ENCODE results near the gene CD59. TPM values are rescaled to one million over a fixed set of nuclear protein-coding genes. Genes with fewer than 3 reads are reported as not detected.

The CD59 gene
- total and polyA plus RNA-seq, 2 of the 4 experiments (the other 2 are of a cell fraction), result 765 to 1,140 TPM

DNA sequence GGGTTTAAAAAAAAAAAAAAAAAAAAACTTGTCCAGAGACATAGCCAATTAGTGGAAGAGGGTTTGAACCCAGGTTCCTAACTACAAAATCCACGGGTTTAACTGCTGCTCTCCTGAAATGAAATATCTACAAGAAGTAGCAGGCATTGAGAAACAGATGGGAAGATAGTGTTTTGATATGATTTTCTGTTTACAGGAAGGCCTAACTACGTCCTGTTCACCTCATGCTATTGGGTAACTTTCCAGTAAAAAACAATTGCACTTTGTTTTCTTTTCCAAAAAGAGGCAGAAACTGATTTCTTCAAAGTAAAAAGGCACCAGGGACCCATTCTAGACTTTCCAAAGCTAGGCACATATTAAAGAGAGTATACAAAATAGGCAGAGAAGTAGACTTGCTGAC, 29.7 kb downstream of the CD59 start:
- no TSS peak for BruUV-seq (replicated peaks)
- Histone ChIP-seq H3K18ac (ENCODE audit: low read depth, low read length) (no peak overlapping the region; the same call in 1 of the 2 replicates), H3K4me1 (ENCODE audit: control insufficient read depth, insufficient read depth, low read length) (peaks cover 25% of the 10 kb centered on the region), H2BK15ac (ENCODE audit: low read depth, low read length) (no peak overlapping the region), H2BK20ac (ENCODE audit: low read depth, low read length) (no peak overlapping the region), H4K91ac (ENCODE audit: insufficient read depth, low read depth, low read length) (no peak overlapping the region), H3K14ac (replicated peaks; ENCODE audit: low read depth, low read length) (peak overlapping the region; percentile 16; the same call in 1 of the 2 replicates), H2AFZ (replicated peaks; ENCODE audit: low read length, poor library complexity) (no peak overlapping the region), H2AK5ac (ENCODE audit: low read depth, low read length) (no peak overlapping the region), H3K27me3 (ENCODE audit: control insufficient read depth, insufficient read depth, low read length) (no peaks in the 10 kb centered on the region), H3K23ac (ENCODE audit: low read depth, low read length) (no peak overlapping the region), H3K9me3 (ENCODE audit: control insufficient read depth, insufficient read depth, low read length) (no peaks in the 10 kb centered on the region), H2AK9ac (replicated peaks; ENCODE audit: low read depth, low read length, poor library complexity) (no peak overlapping the region), H3K56ac (ENCODE audit: extremely low read depth, insufficient read depth, low read length) (no peak overlapping the region), H3K27ac (ENCODE audit: insufficient read depth, low read length) (peak overlapping the region; percentile 3; the same call in 1 of the 2 replicates), H3K4me3 (ENCODE audit: insufficient read depth, low read depth, low read length) (no peak overlapping the region), H2BK120ac (ENCODE audit: low read depth, low read length) (no peak overlapping the region), H3K9ac (ENCODE audit: low read depth, low read length) (no peak overlapping the region), H3K36me3 (ENCODE audit: control insufficient read depth, insufficient read depth, low read length) (peaks cover 29% of the 10 kb centered on the region), H3K4ac (ENCODE audit: low read depth, low read length) (0 out of 2 replicates have a peak overlapping the region, but pooled peaks have one; percentile 4), H4K20me1 (ENCODE audit: insufficient read depth, low read length) (peaks cover 15% of the 10 kb centered on the region; the same call in 1 of the 2 replicates), H4K5ac (ENCODE audit: low read depth, low read length) (no peak overlapping the region), H3K79me1 (ENCODE audit: low read depth in 1 of 2, low read length in 2 of 2) (peaks cover 40 to 85% of the 10 kb centered on the region in 2 experiments; a peak in 3 of 4 replicates), H2BK5ac (ENCODE audit: low read depth, low read length, poor library complexity, severe bottlenecking) (peak overlapping the region; percentile 24), H3K4me2 (ENCODE audit: low read depth, low read length) (0 out of 2 replicates have a peak overlapping the region, but pooled peaks have one; percentile 28), H3K9me1 (ENCODE audit: insufficient read depth, low read length) (peaks cover 41% of the 10 kb centered on the region), H4K8ac (ENCODE audit: low read depth in 2 of 2, low read length in 2 of 2) (no peak overlapping the region; a peak in 1 of 4 replicates)
- ChIA-PET CTCF (interaction anchor here (1.3 kb wide), 1 partner anchor 9 kb away, joined by 6 read pairs; no protein-coding TSS in a partner anchor), POLR2A (ENCODE audit: unreplicated experiment) (no interaction called here)
- no peak for ATAC-seq (ENCODE audit: low read depth)
- no peak for DNase-seq
- TF ChIP-seq CEBPB (IDR thresholded peaks at IDR 0.05; ENCODE audit: low read depth, low read length), result 0 out of 2 replicates have a peak, but pooled peaks have one; percentile 26
- TF ChIP-seq, protein P1, sequence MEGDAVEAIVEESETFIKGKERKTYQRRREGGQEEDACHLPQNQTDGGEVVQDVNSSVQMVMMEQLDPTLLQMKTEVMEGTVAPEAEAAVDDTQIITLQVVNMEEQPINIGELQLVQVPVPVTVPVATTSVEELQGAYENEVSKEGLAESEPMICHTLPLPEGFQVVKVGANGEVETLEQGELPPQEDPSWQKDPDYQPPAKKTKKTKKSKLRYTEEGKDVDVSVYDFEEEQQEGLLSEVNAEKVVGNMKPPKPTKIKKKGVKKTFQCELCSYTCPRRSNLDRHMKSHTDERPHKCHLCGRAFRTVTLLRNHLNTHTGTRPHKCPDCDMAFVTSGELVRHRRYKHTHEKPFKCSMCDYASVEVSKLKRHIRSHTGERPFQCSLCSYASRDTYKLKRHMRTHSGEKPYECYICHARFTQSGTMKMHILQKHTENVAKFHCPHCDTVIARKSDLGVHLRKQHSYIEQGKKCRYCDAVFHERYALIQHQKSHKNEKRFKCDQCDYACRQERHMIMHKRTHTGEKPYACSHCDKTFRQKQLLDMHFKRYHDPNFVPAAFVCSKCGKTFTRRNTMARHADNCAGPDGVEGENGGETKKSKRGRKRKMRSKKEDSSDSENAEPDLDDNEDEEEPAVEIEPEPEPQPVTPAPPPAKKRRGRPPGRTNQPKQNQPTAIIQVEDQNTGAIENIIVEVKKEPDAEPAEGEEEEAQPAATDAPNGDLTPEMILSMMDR (conservative IDR thresholded peaks at IDR 0.05; ENCODE audit: low read depth, low read length), result no peak
- TF ChIP-seq, protein P2, sequence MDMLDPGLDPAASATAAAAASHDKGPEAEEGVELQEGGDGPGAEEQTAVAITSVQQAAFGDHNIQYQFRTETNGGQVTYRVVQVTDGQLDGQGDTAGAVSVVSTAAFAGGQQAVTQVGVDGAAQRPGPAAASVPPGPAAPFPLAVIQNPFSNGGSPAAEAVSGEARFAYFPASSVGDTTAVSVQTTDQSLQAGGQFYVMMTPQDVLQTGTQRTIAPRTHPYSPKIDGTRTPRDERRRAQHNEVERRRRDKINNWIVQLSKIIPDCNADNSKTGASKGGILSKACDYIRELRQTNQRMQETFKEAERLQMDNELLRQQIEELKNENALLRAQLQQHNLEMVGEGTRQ (IDR thresholded peaks at IDR 0.05; ENCODE audit: low read depth, low read length), result no peak
- TF ChIP-seq BHLHE40 (IDR thresholded peaks at IDR 0.05; ENCODE audit: low read depth, low read length), result no peak
- no peak for TF ChIP-seq NFE2L2 (IDR thresholded peaks at IDR 0.05; ENCODE audit: low read depth, low read length)
- WGBS, 2 experiments (ENCODE audit: extremely low coverage in 2 of 2, insufficient read length in 1 of 2), result no CpG with 5 or more reads among the region's 2 CpGs
- dilution Hi-C loops (cut with HindIII; ENCODE audit: low sequenced_read_pairs, unreplicated experiment) (no loop called here), in situ Hi-C loops (cut with MboI; ENCODE audit: low sequenced_read_pairs) (no loop called here), intact Hi-C loops (cut with micrococcal nuclease) (no loop called here)
